Upper lobe of right lung (tissue), 1 donor: ENCODE results near the gene SEC22A. TPM values are rescaled to one million over a fixed set of nuclear protein-coding genes. Genes with fewer than 3 reads are reported as not detected.

Experiments used
- ATAC-seq: fragments of 200-7000 bp; cut with Tn5 transposase; one replicate; pipeline ENCODE4 v1.9.1; 2020; ENCODE audit warnings: mild to moderate bottlenecking, moderate library complexity
- DNase-seq: peaks from one replicate; pipeline ENCODE4 v3.0.0-alpha.2; 2020
- H3K27ac ChIP-seq: fragments of 200-600 bp; one replicate; pipeline ENCODE4 v1.8.0; 2022
- H3K27me3 ChIP-seq: fragments of 200-600 bp; one replicate; pipeline ENCODE4 v1.8.0; 2022; ENCODE audit warnings: mild to moderate bottlenecking
- H3K36me3 ChIP-seq: fragments of 200-600 bp; one replicate; pipeline ENCODE4 v1.8.0; 2022
- H3K4me1 ChIP-seq: fragments of 200-600 bp; one replicate; pipeline ENCODE4 v1.8.0; 2022
- H3K4me3 ChIP-seq: fragments of 200-600 bp; one replicate; pipeline ENCODE4 v1.8.0; 2022; ENCODE audit warnings: mild to moderate bottlenecking
- H3K9me3 ChIP-seq: fragments of 200-600 bp; one replicate; pipeline ENCODE4 v1.8.0; 2022
- intact Hi-C: fragments of 100-400 bp; cut with DNase I; formaldehyde crosslinking; loops from one replicate; pipeline ENCODE4 v1.11.0; 2022
- total RNA-seq: library from RNA; stranded (reverse); fragmentation: NEBNext Ultra II Directional; extraction: Animal tissue kit (Norgen Biotek cat#: 25700); gene quantifications from one replicate; pipeline ENCODE4 v1.2.1, GENCODE V29; 2021
- TF ChIP-seq, protein P1 (sequence below): fragments of 200-600 bp; IDR thresholded peaks from one replicate; pipeline ENCODE4 v1.8.0; 2022; ENCODE audit warnings: antibody characterized with exemption
- donor health status: DM: no; HTN: yes; CAD: no; lungs with severe emphysema.

Gene SEC22A
- total RNA-seq, 1 donor from 2014 or later: 14.4 TPM

DNA sequence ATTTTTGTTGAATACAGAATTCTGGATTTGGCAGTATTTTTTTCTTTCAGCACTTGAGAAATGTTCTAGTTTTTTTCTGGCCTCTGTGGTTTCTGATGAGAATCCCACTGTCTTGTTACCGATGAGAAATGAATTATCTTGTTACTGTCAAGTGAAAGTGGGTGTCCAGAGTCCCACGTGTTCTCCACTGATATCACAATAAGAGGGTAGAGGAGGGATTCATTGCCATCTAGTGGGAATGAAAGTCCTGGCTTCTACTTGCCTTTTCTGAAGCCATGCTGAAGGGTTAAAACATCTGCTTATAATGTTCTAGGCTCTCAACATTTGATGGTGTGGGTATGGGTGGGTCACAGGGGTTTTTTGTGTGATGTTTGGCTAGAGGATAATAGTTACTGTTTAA, 66.1 kb downstream of the SEC22A start:
- TF ChIP-seq, protein P1, sequence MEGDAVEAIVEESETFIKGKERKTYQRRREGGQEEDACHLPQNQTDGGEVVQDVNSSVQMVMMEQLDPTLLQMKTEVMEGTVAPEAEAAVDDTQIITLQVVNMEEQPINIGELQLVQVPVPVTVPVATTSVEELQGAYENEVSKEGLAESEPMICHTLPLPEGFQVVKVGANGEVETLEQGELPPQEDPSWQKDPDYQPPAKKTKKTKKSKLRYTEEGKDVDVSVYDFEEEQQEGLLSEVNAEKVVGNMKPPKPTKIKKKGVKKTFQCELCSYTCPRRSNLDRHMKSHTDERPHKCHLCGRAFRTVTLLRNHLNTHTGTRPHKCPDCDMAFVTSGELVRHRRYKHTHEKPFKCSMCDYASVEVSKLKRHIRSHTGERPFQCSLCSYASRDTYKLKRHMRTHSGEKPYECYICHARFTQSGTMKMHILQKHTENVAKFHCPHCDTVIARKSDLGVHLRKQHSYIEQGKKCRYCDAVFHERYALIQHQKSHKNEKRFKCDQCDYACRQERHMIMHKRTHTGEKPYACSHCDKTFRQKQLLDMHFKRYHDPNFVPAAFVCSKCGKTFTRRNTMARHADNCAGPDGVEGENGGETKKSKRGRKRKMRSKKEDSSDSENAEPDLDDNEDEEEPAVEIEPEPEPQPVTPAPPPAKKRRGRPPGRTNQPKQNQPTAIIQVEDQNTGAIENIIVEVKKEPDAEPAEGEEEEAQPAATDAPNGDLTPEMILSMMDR: no peak
- no peak overlapping the region for H3K4me3 ChIP-seq
- peaks cover 7% of the 10 kb centered on the region for H3K36me3 ChIP-seq
- no peak for ATAC-seq
- intact Hi-C loops: no loop called here
- no peaks in the 10 kb centered on the region for H3K27me3 ChIP-seq
- DNase-seq: no peak
- H3K9me3 ChIP-seq: no peaks in the 10 kb centered on the region
- H3K4me1 ChIP-seq: no peaks in the 10 kb centered on the region
- no peak overlapping the region for H3K27ac ChIP-seq

DNA sequence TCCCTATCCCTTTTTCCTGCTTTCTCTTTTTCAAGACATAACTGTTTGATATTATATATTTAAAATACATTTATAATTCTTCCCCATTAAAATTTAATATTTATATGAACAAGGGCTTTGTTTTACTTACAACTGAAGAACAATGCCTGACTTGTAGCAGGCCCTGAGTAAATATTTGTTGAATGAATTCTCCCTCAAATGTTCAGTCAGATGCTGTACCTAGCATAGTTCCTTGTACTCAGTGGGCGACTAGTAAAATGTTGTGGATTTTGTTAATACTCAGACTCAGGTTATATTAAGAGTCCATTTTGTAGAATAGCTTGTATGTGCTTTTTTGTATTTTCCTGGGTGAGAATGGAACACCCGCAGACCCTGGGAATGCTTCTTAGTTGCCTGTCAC, 69.1 kb downstream of the SEC22A start:
- TF ChIP-seq, protein P1: no peak
- Histone ChIP-seq H3K27ac (no peak overlapping the region), H3K4me3 (no peak overlapping the region), H3K36me3 (peaks cover 3% of the 10 kb centered on the region), H3K9me3 (no peaks in the 10 kb centered on the region), H3K27me3 (no peaks in the 10 kb centered on the region), H3K4me1 (no peaks in the 10 kb centered on the region)
- ATAC-seq: no peak
- DNase-seq: no peak
- intact Hi-C loops: no loop called here

DNA sequence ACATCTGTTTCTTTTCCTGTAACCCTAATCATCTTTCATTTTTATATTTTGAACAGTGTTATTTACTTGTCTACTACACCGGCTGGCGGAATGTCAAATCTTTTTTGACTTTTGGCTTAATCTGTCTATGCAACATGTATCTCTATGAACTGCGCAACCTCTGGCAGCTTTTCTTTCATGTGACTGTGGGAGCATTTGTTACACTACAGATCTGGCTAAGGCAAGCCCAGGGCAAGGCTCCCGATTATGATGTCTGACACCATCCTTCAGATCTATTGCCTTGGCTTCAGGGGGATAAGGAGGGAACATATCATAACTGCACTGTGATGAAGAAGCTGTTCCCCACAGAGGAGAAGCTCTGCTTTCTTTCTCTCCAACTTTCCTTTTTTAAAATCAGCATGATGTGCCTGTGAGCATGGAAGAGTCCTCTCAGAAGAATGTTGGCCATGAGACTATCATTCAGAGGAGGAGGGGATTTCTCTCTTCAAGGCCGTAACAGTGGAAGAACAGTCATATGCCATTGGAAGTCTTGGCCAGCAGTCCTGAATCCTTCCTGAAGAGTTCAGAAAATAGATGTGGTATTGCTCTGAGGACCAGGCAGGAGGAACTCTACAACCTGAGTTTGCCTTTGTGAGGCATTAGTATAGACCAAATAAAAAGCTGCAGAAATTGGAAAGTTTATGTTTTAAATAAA, 69.9 kb downstream of the SEC22A start:
- intact Hi-C loops: no loop called here
- H3K36me3 ChIP-seq: peaks cover 3% of the 10 kb centered on the region
- TF ChIP-seq, protein P1: no peak
- no peaks in the 10 kb centered on the region for H3K27me3 ChIP-seq
- H3K4me1 ChIP-seq: no peaks in the 10 kb centered on the region
- ATAC-seq (no peak), DNase-seq (no peak)
- H3K9me3 ChIP-seq: no peaks in the 10 kb centered on the region
- H3K4me3 ChIP-seq: no peak overlapping the region
- H3K27ac ChIP-seq: no peak overlapping the region

DNA sequence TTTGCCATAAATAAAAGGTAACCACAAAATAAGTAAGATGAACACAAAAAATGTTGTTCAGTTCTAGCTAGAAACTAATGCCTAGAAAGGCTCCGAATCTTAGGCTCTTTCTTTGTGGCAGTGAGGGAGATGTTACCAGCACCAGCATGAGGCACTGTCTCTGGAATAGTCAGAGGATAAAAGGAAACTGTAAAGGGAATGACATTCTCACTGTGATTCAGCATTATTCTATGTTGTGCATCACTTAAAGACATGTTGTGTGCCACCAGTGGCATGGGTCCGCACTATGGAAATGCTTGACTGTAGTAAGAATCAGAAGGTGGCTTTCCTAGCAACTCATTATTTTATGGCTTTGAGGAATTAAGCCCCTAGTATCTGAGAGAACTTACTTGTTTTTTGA, 70.8 kb downstream of the SEC22A start:
- TF ChIP-seq, protein P1: no peak
- intact Hi-C loops: no loop called here
- Histone ChIP-seq H3K9me3 (no peaks in the 10 kb centered on the region), H3K4me3 (no peak overlapping the region), H3K27ac (no peak overlapping the region), H3K36me3 (peaks cover 3% of the 10 kb centered on the region), H3K4me1 (no peaks in the 10 kb centered on the region), H3K27me3 (no peaks in the 10 kb centered on the region)
- ATAC-seq (no peak), DNase-seq (no peak)

DNA sequence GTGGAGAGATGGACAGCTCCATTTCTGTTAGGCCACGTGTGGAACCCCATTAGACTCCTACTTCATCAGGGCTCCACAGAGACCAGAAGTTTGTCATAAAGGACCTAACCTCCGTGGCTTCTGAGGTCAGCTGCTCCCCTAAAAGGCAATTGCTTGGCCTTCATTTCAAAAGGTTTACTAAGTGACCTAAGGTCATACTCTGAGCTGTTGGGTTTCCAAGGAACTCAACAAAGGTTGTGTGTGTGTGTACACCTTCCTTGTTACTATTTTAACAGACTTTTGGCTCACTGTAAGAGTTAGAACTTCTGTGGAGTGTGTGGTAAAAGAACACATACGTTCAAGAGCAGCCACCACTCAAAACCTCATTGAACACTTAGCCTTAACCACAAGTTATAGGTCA, 73.9 kb downstream of the SEC22A start:
- H3K27me3 ChIP-seq: no peaks in the 10 kb centered on the region
- no peaks in the 10 kb centered on the region for H3K36me3 ChIP-seq
- no peak for DNase-seq
- H3K27ac ChIP-seq: no peak overlapping the region
- TF ChIP-seq, protein P1: no peak
- no peak overlapping the region for H3K4me3 ChIP-seq
- intact Hi-C loops: no loop called here
- H3K4me1 ChIP-seq: no peaks in the 10 kb centered on the region
- ATAC-seq: peak; percentile 34
- no peaks in the 10 kb centered on the region for H3K9me3 ChIP-seq
